C4-2B (cell line): ENCODE data around the gene RRBP1.

Source experiments
- ZFX ChIP-seq: fragments of 450-650 bp; IDR thresholded peaks from 2 replicates; pipeline ENCODE4 v1.6.1; 2017
- TF ChIP-seq, protein P1 (sequence below): fragments of 450-650 bp; conservative IDR thresholded peaks from 2 replicates; pipeline ENCODE4 v1.5.1; 2017; ENCODE audit warnings: mild to moderate bottlenecking

DNA sequence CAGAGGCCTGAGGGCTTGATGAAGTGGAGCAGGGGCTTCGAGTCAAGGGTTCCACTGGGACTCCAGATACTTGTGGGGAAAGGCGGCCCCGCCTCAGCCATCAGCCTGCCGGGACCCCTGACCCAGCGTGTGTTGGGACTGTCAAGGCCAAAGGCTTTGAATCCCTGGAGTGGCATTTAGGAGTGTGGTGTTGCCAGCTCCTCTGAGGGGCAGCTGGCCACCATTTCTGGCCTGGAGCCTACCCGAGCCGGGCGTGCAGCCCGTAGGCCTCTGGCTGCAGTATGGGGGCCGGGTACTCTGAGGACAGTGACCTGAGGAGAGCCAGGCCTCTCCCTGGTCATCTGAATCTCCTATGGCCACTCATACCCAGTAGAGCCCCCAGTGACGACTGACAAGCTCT, 40.0 kb downstream of the RRBP1 start:
- TF ChIP-seq, protein P1, sequence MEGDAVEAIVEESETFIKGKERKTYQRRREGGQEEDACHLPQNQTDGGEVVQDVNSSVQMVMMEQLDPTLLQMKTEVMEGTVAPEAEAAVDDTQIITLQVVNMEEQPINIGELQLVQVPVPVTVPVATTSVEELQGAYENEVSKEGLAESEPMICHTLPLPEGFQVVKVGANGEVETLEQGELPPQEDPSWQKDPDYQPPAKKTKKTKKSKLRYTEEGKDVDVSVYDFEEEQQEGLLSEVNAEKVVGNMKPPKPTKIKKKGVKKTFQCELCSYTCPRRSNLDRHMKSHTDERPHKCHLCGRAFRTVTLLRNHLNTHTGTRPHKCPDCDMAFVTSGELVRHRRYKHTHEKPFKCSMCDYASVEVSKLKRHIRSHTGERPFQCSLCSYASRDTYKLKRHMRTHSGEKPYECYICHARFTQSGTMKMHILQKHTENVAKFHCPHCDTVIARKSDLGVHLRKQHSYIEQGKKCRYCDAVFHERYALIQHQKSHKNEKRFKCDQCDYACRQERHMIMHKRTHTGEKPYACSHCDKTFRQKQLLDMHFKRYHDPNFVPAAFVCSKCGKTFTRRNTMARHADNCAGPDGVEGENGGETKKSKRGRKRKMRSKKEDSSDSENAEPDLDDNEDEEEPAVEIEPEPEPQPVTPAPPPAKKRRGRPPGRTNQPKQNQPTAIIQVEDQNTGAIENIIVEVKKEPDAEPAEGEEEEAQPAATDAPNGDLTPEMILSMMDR: no peak
- no peak for TF ChIP-seq ZFX
